ENCODE measurements around the gene GCN1. TPM values are rescaled to one million over a fixed set of nuclear protein-coding genes. Genes with fewer than 3 reads are reported as not detected.

Gene GCN1
- polyA plus RNA-seq, 1 donor, result 62.9 TPM

GRCh38 chr12:120141336-120141735 is 53.2 kb downstream of the GCN1 start:
- DNase-seq, result no peak

- DNase-seq, result no peak
Observed at GRCh38 chr12:120140603-120141002, 53.9 kb downstream of the GCN1 start.

- no peak for DNase-seq
Observed at GRCh38 chr12:120139958-120140357, 54.6 kb downstream of the GCN1 start.

GRCh38 chr12:120138366-120138765 is 56.1 kb downstream of the GCN1 start:
- DNase-seq, result no peak

GRCh38 chr12:120137833-120138232 is 56.7 kb downstream of the GCN1 start:
- no peak for DNase-seq

- no peak for DNase-seq
Observed at GRCh38 chr12:120136093-120136770, 58.3 kb downstream of the GCN1 start.

- no peak for DNase-seq
Observed at GRCh38 chr12:120134307-120134980, 60.1 kb downstream of the GCN1 start.

- no peak for DNase-seq
Observed at GRCh38 chr12:120132863-120133385, 61.6 kb downstream of the GCN1 start.

- no peak for DNase-seq
Observed at GRCh38 chr12:120132054-120132836, 62.3 kb downstream of the GCN1 start.

GRCh38 chr12:120131116-120131515 is 63.4 kb downstream of the GCN1 start:
- DNase-seq, result no peak

- DNase-seq, result no peak
Observed at GRCh38 chr12:120130011-120130410, 64.5 kb downstream of the GCN1 start.

- DNase-seq, result peak; percentile 25
Observed at GRCh38 chr12:120126635-120127005, 67.9 kb downstream of the GCN1 start.

GRCh38 chr12:120125792-120126634 is 68.5 kb downstream of the GCN1 start:
- DNase-seq, result no peak

GRCh38 chr12:120125029-120125428 is 69.5 kb downstream of the GCN1 start:
- DNase-seq, result no peak

- DNase-seq, result no peak
Observed at GRCh38 chr12:120121766-120122293, 72.7 kb downstream of the GCN1 start.

- DNase-seq, result no peak
Observed at GRCh38 chr12:120121343-120121742, 73.2 kb downstream of the GCN1 start.

- no peak for DNase-seq
Observed at GRCh38 chr12:120119271-120119973, 75.1 kb downstream of the GCN1 start.

- no peak for DNase-seq
Observed at GRCh38 chr12:120118321-120119061, 76.0 kb downstream of the GCN1 start.

GRCh38 chr12:120117961-120118320 is 76.6 kb downstream of the GCN1 start:
- DNase-seq, result no peak
